Breast epithelium (tissue), 3 donors: ENCODE data around the gene ITIH3.

Source experiments
- CTCF ChIP-seq, 3 donors: fragments of 450-650 bp; IDR thresholded peaks; one replicate each; pipeline ENCODE4 v1.5.1; 2016 to 2017; ENCODE audit warnings: antibody characterized with exemption in 3 of 3, mild to moderate bottlenecking in 3 of 3, moderate library complexity in 3 of 3
- POLR2A ChIP-seq: fragments of 450-650 bp; IDR thresholded peaks from one replicate; pipeline ENCODE4 v1.6.1; 2016; ENCODE audit warnings: antibody characterized with exemption, mild to moderate bottlenecking, moderate library complexity

GRCh38 chr3:52813810-52814209, 19.2 kb downstream of the ITIH3 start:
- TF ChIP-seq POLR2A (no peak), CTCF (IDR thresholded peaks at IDR 0.05) (no peak)
